ENCODE results near the gene ARL15.

DNA sequence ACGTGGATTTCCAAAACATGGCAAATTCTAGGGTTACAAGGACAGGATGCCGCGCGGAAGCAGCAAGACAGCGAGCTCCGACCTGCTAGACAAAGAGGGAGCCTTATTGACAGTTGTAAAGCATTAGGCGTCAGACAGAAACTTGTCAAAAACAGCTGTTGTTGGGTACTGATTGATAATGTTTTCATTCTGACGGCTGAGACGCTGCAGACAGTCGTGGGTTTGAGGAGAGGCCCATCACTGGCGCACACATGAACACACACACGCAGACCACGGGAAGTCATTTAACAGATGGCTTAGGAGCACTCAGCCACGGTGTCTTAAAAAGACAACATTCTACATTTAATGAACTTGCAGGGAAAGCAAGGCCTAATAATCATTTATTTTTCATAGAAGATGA lies 426.0 kb downstream of the ARL15 start:
- TF ChIP-seq, protein P1, sequence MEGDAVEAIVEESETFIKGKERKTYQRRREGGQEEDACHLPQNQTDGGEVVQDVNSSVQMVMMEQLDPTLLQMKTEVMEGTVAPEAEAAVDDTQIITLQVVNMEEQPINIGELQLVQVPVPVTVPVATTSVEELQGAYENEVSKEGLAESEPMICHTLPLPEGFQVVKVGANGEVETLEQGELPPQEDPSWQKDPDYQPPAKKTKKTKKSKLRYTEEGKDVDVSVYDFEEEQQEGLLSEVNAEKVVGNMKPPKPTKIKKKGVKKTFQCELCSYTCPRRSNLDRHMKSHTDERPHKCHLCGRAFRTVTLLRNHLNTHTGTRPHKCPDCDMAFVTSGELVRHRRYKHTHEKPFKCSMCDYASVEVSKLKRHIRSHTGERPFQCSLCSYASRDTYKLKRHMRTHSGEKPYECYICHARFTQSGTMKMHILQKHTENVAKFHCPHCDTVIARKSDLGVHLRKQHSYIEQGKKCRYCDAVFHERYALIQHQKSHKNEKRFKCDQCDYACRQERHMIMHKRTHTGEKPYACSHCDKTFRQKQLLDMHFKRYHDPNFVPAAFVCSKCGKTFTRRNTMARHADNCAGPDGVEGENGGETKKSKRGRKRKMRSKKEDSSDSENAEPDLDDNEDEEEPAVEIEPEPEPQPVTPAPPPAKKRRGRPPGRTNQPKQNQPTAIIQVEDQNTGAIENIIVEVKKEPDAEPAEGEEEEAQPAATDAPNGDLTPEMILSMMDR (IDR thresholded peaks at IDR 0.05), result no peak
- TF ChIP-seq POLR2A (IDR thresholded peaks at IDR 0.05), result no peak
- TF ChIP-seq POLR2AphosphoS5 (IDR thresholded peaks at IDR 0.05), result no peak

All from sigmoid colon (tissue), 4 donors.